ENCODE data around the gene KIF3C.

DNA sequence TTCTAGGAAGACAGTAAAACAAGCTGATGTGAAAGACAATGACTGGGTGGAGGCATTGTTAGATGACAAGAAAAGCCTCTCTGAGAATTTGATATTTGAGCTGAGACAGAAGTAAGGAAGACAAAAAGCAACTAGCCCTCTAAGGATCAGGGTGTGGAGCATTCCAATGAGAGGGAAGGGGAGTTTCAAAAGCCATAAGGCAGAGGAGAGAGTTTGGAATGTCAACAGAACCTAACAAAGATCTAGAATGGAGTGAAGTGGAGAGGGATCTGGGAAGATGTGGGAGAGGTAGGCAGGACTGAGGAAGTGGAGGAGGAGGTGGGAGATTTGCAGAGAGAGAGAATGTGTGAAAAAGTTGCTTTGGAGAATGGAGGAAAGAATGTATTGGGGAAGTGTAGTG, 86.7 kb downstream of the KIF3C start:
- TF ChIP-seq POLR2AphosphoS5 (IDR thresholded peaks at IDR 0.05; ENCODE audit: low read depth, low read length) (no peak), SIN3A (IDR thresholded peaks at IDR 0.05; ENCODE audit: borderline replicate concordance, insufficient read depth, low read length) (no peak)
- TF ChIP-seq, protein P1, sequence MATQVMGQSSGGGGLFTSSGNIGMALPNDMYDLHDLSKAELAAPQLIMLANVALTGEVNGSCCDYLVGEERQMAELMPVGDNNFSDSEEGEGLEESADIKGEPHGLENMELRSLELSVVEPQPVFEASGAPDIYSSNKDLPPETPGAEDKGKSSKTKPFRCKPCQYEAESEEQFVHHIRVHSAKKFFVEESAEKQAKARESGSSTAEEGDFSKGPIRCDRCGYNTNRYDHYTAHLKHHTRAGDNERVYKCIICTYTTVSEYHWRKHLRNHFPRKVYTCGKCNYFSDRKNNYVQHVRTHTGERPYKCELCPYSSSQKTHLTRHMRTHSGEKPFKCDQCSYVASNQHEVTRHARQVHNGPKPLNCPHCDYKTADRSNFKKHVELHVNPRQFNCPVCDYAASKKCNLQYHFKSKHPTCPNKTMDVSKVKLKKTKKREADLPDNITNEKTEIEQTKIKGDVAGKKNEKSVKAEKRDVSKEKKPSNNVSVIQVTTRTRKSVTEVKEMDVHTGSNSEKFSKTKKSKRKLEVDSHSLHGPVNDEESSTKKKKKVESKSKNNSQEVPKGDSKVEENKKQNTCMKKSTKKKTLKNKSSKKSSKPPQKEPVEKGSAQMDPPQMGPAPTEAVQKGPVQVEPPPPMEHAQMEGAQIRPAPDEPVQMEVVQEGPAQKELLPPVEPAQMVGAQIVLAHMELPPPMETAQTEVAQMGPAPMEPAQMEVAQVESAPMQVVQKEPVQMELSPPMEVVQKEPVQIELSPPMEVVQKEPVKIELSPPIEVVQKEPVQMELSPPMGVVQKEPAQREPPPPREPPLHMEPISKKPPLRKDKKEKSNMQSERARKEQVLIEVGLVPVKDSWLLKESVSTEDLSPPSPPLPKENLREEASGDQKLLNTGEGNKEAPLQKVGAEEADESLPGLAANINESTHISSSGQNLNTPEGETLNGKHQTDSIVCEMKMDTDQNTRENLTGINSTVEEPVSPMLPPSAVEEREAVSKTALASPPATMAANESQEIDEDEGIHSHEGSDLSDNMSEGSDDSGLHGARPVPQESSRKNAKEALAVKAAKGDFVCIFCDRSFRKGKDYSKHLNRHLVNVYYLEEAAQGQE (IDR thresholded peaks at IDR 0.05; ENCODE audit: insufficient read depth in 1 of 2, low read depth in 2 of 2, low read length in 2 of 2) = no peak

All from PFSK-1 (cell line).